Peyer's patch (tissue), 4 donors: Measurements from ENCODE around the gene CHCHD1.

Source experiments
- POLR2A ChIP-seq, 2 donors: fragments of 450-650 bp; IDR thresholded peaks; one replicate each; pipeline ENCODE4 v1.5.1; 2017; ENCODE audit warnings: antibody characterized with exemption in 2 of 2, mild to moderate bottlenecking in 2 of 2, moderate library complexity in 2 of 2
- TF ChIP-seq, protein P1 (sequence below), 6 experiments: fragments of 450-650 bp in 4 of 6; fragments of 200-600 bp in 2 of 6; sonication (generic) in 1 of 6; IDR thresholded peaks; one replicate each; pipeline ENCODE4 v1.5.1; 2017 to 2019; ENCODE audit warnings: antibody characterized with exemption in 6 of 6, mild to moderate bottlenecking in 3 of 6, moderate library complexity in 1 of 6

DNA sequence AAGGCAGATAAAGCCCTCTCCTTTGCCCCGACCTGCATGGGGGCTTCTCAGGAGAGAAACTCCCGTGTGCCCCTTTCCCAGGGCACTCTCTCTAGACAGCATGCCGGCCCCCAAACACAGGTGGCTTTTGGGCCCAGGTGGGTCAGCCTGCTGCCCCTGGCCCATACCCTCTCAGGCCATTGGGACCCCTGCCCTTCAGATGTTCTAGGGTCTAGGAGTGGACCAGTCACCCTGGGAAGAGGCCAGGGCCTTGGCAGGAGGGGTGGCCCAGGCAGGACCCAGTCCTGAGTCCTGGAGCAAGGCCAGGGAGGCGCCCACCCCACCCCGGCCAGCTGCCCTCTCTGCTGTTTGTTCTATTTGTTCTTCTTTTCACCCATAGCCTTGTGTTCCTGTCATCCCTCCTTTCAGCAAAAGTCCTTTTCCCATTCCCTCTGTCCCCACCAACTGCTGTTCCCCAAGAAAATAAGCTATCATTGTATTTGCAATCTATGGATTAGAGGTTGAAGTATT lies 47.0 kb upstream of the CHCHD1 start:
- TF ChIP-seq POLR2A (IDR thresholded peaks at IDR 0.05): no peak
- TF ChIP-seq, protein P1, sequence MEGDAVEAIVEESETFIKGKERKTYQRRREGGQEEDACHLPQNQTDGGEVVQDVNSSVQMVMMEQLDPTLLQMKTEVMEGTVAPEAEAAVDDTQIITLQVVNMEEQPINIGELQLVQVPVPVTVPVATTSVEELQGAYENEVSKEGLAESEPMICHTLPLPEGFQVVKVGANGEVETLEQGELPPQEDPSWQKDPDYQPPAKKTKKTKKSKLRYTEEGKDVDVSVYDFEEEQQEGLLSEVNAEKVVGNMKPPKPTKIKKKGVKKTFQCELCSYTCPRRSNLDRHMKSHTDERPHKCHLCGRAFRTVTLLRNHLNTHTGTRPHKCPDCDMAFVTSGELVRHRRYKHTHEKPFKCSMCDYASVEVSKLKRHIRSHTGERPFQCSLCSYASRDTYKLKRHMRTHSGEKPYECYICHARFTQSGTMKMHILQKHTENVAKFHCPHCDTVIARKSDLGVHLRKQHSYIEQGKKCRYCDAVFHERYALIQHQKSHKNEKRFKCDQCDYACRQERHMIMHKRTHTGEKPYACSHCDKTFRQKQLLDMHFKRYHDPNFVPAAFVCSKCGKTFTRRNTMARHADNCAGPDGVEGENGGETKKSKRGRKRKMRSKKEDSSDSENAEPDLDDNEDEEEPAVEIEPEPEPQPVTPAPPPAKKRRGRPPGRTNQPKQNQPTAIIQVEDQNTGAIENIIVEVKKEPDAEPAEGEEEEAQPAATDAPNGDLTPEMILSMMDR (IDR thresholded peaks at IDR 0.05): no peak
